HG03432 (cell line): ENCODE data around the gene ULK4.
"Not testable (repeated sequence)": the region's sequence is repeated elsewhere in the genome, so short reads cannot be mapped to it uniquely, and the experiment has no call there.

Source experiments
- ATAC-seq: cut with Tn5 transposase; IDR thresholded peaks from one replicate; pipeline ENCODE4 v1.9.1; 2021; ENCODE audit warnings: mild to moderate bottlenecking, moderate library complexity; ENCODE audit not compliant: unreplicated experiment

The ULK4 gene

DNA sequence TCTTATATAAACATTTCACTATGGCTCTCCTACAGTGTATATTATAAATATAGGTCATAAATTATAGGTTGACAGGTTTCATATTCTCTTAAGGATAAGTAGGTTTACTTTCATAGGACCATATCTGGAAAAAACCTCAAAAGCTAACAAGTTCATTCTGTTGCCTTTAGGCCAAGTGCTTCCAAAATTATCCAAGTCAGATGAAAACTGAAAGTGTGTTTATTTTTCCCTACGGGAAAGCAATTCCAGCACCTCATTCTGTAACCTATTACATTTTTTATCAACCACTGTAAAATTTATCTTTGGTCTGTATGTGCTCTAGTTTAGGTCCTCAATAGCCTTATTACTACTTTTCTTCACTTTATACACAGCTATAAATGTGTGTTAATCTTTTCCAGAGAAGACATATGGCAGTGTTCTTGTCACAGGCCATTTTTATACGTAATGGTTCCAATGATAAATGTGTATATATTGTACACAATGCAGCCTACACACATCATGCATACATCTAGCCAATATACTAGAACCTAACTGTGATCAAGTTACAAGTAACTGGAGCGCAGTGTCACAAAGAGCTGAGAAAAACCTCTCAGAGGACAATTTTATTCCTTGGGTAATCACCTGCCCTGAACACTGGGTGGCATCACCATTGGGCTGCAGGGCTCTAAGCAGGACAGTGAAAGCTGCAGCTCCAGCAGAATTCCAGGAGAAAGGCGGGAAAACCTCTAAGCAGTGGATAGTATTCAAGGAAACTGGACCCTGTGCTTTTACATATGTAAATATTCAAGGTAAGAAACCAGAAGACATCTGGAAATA is 511.3 kb downstream of the ULK4 start:
- ATAC-seq = no peak

DNA sequence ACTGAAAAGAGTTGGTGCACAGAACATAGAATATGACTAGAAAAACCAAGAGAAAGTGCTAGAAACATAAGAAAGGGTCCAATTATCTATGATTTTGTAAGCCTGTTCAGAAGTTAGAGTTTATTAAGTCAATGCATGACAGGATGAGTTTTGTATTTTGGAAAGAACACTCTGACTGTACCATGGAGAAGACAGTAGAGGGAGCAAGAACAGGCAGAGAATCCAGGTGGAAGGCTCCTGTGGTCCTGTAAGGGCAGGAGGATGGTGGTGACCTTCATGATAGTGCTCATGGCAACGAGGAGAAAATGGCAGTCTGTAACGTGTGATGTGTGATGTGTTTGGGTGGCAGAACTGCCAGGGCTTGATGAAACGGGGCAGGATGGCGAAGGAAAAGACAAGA is 513.5 kb downstream of the ULK4 start:
- ATAC-seq = no peak

DNA sequence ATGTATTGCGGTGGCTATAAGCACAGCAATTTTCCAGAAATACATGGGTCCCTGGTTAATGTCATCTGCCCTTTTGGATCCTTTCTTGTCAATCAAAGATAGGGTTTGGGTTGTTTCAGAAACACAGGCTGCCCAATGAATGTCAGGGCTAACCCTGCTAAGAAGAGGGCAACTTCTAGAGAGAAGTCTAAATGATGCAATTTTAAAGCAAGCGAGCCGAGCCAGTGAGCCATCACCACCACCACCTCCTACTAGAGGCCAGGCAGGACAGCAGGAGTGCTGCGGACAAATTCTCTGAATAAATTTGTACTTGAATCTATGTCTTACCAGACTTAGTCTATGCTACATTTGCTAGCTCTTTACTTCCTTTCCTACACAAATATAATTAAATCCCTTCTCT is 514.2 kb downstream of the ULK4 start:
- ATAC-seq = no peak

DNA sequence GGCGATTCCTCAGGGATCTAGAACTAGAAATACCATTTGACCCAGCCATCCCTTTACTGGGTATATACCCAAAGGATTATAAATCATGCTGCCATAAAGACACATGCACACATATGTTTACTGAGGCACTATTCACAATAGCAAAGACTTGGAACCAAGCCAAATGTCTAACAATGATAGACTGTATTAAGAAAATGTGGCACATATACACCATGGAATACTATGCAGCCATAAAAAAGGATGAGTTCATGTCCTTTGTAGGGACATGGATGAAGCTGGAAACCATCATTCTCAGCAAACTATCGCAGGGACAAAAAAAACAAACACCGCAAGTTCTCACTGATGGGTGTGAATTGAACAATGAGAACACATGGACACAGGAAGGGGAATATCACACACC is 515.6 kb downstream of the ULK4 start:
- ATAC-seq = not testable (repeated sequence)

DNA sequence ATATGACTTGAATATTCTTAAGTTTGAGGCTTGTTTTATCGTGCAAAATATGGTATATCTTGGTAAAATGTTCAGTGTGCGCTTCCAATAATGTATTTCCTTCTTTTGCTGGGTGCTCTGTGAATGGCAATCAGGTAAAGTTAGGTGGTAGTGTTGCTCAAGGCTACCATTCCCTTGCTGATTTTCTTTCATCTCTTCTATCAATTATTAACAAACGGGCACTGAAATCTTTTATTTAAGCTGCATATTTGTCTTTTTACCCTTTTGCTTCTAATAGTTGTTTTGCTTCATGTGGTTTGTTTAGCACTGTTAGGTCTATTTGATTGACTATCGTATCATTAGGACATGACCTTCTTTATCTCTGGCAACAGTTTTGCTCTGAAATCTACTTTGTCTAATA is 520.3 kb downstream of the ULK4 start:
- no peak for ATAC-seq

DNA sequence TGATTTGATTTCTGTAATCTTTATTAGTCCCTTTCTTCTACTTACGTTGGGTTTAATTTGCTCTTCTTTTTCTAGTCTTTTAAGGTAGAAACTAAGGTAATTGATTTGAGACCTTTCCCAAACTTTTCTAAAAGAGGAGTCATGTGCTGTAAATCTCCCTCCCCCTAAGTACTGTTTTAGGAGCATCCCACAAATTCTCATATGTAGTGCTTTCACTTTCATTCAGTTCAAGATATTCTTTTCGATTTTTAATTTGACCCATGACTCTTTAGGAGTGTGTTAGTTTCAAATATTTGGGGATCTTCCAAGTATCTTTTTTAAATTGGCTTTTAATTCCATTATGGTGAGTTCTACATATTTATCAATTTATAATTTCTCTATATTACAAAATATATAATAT is 520.8 kb downstream of the ULK4 start:
- ATAC-seq = no peak

DNA sequence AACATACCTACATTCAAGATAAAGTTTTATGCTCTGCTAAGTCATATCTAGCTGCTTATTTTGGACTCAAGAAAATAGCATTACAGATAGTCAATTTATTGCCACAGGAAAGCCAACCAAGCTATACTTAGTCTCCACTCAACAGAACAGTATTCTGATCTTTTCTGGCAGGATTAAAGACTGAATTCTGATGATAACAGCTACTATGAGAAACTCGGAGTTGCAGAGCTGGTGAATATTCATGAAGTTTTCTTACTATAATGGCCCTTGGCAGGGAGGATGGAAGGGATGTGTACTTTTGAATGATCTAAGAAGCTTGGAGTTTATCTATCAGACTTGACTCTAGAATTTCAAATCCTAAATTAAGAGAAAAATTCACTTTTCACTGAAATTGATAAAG is 524.9 kb downstream of the ULK4 start:
- no peak for ATAC-seq

DNA sequence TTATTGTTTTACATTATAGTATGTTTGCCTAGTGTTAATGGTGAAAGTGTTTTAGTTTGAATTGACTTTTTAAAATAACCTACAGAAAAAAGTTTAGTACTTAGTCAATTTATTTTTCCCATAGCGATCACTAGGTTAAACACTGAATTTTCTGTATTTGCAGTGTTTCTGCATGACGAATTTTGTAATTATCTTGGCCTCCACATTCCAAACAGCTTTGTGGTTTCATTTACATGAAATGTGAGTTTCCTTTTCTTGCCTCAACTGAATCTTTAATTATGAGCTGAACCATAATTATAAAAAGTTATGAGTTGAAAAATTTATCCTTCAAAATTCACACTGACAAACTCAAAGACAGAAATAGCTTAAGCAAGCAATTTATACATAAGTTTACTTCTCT is 527.1 kb downstream of the ULK4 start:
- no peak for ATAC-seq

DNA sequence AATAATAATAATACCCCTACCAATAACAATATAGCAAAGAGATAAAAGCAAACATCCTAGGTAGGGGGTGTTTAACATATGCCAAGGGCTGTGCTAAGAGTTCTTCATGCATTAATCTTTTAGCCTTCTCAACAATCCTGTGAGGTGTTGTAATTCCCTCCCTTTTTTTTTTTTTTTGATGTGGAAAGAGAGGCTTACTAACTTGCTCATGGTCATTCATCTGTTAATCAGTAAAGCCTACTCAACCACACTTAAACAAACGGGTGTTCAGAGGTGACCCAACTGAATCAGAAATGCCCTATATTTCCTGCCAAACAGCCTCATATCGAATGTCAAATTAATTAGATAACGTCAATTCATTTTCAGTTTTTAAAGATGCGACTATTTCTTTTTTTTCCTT is 530.5 kb downstream of the ULK4 start:
- no peak for ATAC-seq

DNA sequence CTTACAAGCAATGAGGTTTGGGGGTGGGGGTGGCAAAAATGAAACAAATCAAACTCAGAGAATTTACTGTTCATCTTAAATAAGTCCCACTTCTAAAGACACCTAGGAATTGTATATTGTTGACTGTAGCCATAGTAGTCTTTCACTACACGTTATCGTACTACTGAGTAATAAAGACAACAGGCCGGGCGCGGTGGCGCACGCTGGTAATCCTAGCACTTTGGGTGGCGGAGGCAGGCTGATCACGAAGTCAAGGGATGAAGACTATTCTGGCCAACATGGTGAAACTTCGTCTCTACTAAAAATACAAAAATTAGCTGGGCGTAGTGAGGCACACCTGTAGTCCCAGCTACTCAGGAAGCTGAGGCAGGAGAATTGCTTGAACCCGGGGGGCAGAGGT is 531.0 kb downstream of the ULK4 start:
- ATAC-seq = no peak

DNA sequence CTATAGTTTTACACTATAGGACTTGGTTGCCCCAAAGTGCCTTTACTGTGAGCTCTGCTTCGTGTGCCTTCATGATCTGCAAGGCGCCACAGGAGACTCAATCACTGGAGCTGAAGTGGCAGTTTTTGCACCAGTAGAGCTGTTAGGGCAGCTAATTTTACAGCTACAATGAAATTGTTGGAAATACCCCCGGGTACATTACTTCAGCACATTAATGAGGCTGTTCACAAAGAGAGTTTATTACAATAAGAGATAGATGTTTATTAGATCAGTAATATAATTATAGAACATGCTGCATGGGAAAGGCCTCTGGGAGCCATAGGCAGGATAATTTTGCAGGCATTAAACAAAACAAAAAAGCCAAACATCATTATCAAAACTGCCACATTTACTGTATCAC is 531.5 kb downstream of the ULK4 start:
- ATAC-seq = no peak

DNA sequence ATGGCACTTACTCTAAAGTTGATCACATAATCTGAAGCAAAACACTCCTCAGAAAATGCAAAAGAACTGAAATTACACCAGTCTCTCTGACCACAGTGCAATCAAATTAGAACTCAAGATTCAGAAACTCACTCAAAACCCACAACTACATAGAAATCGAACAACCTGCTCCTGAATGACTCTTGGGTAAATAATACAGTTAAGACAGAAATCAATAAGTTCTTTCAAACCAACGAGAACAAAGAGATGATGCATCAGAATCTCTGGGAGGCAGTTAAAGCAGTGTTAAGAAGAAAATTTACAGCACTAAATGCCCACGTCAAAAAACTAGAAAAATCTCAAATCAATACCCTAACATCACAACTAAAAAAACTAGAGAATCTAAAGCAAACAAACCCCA is 535.4 kb downstream of the ULK4 start:
- no peak for ATAC-seq

DNA sequence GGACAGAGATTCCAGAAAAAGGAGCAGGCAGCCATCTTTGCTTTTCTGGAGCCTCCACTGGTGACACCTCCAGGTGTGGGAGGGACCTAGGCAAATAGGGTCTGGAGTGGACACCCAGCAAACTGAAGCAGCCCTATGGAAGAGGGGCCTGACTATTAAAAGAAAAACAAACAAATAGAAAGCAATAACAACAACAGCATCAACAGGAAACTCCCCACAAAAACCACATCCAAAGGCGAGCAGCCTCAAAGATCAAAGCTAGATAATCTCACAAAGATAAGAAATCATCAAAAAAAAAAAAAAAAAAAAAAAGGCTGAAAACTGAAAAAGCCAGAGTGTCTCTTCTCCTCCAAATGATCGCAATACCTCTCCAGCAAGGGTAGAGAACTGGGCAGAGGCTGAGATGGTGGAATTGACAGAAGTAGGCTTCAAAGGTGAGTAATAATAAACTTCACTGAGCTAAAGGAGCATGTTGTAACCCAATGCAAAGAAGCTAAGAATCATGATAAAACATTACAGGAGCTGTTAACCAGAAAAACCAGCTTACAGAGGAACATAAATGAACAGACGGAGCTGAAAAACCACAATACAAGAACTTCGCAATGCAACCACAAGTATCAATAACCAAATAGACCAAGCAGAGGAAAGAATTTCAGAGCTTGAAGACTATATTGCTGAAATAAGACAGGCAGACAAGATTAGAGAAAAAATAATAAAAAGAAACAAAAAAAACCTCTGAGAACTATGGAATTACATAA is 537.2 kb downstream of the ULK4 start:
- no peak for ATAC-seq

DNA sequence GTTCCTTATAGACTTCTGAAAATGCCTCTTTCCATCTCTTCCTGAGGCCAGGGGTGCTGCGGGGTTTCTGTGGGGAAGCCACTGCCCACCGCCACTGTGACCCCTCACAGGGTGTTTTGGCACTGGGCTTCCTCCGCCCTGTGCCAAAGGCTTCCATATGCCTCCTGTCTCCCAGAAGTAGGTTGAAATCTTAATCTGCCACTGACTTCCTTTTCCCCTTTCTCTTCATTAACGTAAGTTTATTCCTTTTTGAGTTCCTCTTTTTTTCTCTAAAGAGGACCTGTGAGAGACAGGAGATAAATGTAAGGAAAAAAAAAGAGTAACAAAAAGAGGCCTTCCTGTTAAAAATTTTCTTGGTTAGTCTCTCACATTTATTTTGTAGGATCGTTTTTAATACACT is 542.1 kb downstream of the ULK4 start:
- ATAC-seq = no peak

DNA sequence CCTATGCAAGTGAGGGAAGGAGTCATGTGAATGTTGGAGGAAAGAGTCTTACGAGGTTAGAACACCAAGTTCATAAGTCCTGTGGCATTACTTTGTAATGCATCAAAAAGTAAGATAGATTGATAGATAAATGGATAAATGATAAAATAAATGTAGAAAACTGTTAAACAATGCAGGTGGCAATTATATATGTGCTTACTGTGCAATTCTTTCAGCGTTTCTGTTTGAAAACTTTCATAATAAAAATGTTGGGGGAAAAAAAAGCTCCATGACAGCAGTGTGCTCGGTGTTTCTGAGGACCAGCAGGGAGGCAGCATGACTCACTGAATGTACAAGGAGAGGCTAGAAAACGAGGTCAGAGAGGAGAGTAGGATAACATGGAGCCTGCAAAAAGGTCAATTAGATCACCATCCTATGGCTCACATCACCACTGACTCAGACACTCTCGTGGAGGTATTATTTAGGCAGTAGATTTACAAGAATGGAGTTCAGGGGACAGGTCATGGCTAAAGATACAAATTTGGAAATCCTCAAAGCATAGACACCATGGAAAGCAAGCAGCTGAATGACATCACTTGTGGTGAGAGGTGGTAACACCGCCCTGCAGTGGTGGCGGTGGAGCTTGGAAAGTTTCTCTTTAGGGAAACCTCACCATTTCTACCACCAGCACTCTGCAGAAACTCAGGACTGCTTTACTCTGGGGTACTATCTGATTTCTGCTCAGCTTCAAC is 542.8 kb downstream of the ULK4 start:
- ATAC-seq = no peak

DNA sequence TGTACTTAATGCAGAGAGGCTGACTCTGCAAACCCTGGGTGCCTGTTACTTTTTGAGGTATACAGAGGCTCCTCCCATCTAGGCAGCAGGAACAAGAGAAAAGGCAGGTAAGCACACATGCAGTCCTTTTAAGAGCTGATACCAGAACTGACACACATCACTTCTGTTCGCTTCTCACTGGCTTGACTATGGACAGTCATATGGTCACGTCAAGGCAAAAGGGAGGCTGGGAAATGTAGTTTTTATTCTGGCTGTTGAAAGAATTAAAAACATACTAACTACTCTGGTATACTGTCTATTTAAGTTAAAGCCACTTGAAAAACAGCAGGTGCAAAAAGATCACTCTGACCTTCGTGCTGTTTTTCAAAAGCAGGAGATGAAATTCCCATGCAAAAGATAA is 544.3 kb downstream of the ULK4 start:
- ATAC-seq = no peak

DNA sequence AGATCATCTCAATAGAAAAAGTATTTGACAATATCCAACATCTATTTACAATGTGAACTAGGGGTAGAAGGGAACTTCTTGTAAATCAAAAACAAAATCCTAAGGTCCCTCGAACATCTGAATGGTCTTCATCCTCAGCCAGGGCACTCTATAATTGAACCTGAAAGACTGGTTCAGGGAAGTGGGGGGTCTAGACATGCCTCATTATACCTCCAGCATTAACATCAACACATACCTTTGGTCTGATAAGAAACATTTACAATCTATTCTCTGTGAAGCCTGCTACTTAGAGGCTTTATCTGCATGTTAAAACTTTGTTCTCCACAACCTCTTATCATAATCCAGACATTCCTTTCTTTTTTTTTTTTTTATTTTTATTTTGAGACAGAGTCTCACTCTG is 550.8 kb downstream of the ULK4 start:
- ATAC-seq = no peak

DNA sequence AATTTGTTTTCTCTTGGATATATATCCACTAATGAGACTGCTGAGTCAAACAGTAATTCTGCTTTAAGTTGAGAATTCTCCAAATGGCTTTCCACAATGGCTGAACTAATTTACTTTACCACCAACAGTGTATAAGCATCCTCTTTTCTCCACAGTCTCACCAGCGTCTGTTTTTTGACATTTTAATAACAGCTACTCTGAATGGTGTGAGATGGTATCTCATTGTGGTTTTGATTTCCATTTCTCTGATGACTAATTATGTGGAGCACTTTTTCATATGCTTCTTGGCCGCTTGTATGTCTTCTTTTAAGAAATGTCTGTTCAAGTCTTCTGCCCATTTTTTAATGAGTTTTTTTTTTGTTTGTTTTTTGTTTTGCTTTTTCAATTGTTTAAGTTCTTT is 556.4 kb downstream of the ULK4 start:
- ATAC-seq = no peak

DNA sequence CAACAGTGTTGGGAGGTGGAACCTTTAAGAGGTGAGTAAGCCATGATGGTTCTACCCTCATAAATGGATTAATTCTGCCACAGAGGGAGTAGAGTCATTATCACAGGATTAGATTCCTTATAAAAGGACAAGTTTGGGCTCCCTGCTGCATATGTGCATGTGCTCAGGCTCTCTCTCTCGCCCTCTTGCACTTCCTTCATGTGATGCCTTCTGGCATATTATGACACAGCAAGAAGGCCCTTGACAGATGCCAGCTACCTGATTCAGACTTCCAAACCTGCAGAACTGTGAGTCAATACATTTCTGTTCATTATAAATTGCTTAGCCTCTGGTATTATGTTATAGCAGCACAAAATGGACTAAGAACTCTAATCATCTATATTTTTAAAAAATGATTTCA is 557.3 kb downstream of the ULK4 start:
- no peak for ATAC-seq

DNA sequence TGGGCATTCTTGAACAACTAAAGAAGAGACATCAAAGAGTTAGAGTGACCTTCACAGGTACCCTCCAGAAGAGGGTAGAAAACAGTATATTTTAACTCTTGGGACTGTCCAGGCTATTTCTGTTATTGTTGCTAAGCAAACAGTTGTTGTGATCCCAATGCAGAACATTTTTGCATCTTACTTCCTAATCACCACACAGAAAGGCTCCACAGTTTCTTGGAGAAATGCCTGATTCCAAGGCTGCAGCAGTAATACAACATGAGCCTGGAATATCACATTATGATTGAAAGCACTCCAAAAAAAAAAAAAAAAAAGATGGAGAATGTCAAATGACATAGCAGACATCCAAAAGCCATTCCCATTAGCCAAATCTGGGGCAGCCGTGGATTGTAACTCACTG is 567.0 kb downstream of the ULK4 start:
- no peak for ATAC-seq

DNA sequence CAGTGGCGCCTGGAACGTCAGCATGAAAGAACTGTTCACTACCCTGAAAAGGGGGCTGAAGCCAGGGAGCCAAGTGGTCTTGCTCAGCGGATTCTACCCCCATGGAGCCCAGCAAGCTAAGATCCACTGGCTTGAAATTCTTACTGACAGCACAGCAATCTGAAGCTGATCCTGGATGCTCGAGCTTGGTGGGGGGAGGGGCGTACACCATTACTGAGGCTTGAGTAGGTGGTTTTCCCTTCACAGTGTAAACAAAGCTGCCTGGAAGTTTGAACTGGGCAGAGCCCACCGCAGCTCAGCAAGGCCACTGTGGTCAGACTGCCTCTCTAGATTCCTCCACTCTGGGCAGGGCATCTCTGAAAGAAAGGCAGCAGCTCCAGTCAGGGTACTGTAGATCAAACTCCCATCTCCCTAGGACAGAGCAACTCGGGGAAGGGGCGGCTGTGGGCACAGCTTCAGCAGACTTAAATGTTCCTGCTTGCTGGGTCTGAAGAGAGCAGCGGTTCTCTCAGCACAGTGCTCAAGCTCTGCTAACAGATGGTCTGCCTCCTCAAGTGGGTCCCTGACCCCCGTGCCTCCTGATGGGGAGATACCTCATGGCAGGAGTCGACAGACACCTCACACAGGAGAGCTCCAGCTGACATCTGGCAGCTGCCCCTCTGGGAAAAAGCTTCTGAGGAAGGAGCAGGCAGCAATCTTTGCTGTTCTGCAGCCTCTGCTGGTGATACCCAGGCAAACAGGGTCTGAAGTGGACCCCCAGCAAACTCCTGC is 591.0 kb downstream of the ULK4 start:
- not testable (repeated sequence) for ATAC-seq
